Stimulated activated CD8-positive, alpha-beta memory T cell treated with anti-CD3 and anti-CD28 coated beads, Interleukin-7, amount 100 ng/mL, for 1 hour (primary cell): Measurements from ENCODE around the gene RSPO1.

Source experiments
- DNase-seq, 2 donors: peaks; one replicate each; pipeline ENCODE4 v3.0.0-alpha.2; 2020; ENCODE audit warnings: low read depth in 2 of 2

Gene RSPO1

GRCh38 chr1:37656881-37657280, 22.2 kb upstream of the RSPO1 start:
- no peak for DNase-seq

- DNase-seq = no peak
These were observed 21.3 kb upstream of the RSPO1 start for GRCh38 chr1:37656026-37656425.

- no peak for DNase-seq
These were observed 20.6 kb upstream of the RSPO1 start for GRCh38 chr1:37655274-37655673.

- DNase-seq = no peak
These were observed 19.2 kb upstream of the RSPO1 start for GRCh38 chr1:37653906-37654305.

GRCh38 chr1:37652976-37653375, 18.3 kb upstream of the RSPO1 start:
- DNase-seq = no peak

GRCh38 chr1:37651803-37652202, 17.1 kb upstream of the RSPO1 start:
- no peak for DNase-seq

- no peak for DNase-seq
These were observed 16.0 kb upstream of the RSPO1 start for GRCh38 chr1:37650721-37651120.

GRCh38 chr1:37650173-37650572, 15.5 kb upstream of the RSPO1 start:
- DNase-seq = no peak

- no peak for DNase-seq
These were observed 12.6 kb upstream of the RSPO1 start for GRCh38 chr1:37647281-37647680.

GRCh38 chr1:37641059-37641458, 6.4 kb upstream of the RSPO1 start:
- no peak for DNase-seq

- DNase-seq = no peak
These were observed 1.7 kb upstream of the RSPO1 start for GRCh38 chr1:37636435-37636834.

GRCh38 chr1:37634992-37635902, 555 bp upstream of the RSPO1 start:
- no peak for DNase-seq

GRCh38 chr1:37633938-37634243, 801 bp downstream of the RSPO1 start:
- no peak for DNase-seq

- no peak for DNase-seq
These were observed 1.4 kb downstream of the RSPO1 start for GRCh38 chr1:37633040-37633937.

- no peak for DNase-seq
These were observed 3.7 kb downstream of the RSPO1 start for GRCh38 chr1:37631036-37631435.

- DNase-seq = no peak
These were observed 4.2 kb downstream of the RSPO1 start for GRCh38 chr1:37630426-37631028.

- no peak for DNase-seq
These were observed 4.8 kb downstream of the RSPO1 start for GRCh38 chr1:37629726-37630425.

- no peak for DNase-seq
These were observed 5.7 kb downstream of the RSPO1 start for GRCh38 chr1:37629008-37629407.

- no peak for DNase-seq
These were observed 6.6 kb downstream of the RSPO1 start for GRCh38 chr1:37628026-37628556.

GRCh38 chr1:37622131-37622530, 12.6 kb downstream of the RSPO1 start:
- no peak for DNase-seq

- DNase-seq = no peak
These were observed 13.3 kb downstream of the RSPO1 start for GRCh38 chr1:37621326-37621870.
